IPS DF 4.7 (cell line): ENCODE results near the gene WNT8B.

ENCODE experiments used
- DNase-seq: peaks from one replicate; pipeline ENCODE4 v3.0.0-alpha.2; 2013; ENCODE audit warnings: low spot score; ENCODE audit errors: extremely low read depth

WNT8B gene

DNA sequence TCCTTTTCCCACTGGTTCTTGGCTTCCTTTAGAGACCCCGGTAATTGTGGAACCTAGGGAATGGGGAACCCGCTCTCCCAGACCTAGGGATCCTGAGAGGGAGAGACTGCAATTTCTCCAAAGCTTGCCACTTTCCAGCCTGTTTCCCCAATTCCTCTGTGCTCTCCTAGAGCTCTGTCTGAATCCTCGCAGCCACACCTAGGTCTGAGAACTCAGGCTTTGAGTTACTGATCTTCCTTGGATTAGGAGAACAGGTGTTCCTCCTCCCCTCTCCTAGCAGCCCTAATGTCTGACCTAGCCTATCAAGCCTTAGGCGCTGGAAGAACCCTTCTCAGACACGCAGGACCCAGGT is 20.0 kb downstream of the WNT8B start:
- DNase-seq: no peak

DNA sequence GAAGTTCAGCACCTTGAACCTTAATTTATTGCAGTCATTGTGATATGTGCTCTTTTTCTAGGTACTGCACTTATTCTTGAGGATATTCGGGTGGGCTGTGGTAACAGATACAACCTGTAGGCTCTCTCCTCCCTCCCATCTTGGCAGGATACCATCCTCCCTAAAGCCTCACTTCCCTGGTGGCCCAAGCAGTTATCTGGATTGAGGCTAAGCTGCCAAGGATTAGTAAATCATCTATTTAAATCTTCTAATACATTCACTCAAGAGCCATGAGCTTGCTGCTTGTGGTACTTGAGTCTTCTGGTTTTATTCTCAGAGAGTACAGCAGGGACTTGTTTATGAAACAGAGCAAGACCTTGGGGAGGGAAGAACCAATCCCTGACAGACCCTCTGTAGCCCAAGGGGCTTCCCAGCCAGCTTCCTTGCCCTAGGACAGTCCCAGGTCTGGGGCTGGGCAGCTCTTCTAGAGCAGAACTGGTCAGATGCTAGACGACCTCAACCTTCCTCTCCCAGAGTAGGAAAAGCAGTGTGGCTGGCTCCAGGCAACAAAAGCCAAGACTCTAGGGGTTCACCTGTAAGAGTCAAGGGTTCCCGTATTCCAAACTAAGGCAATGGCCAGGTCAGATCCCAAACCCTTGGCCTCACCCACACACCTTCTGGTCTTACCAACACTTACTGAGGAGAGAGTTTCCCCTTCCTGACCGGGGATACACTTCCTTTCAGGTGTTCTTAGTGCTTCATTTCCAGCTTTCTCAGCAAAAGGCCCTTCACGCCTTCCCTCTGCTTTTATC is 21.3 kb downstream of the WNT8B start:
- no peak for DNase-seq

DNA sequence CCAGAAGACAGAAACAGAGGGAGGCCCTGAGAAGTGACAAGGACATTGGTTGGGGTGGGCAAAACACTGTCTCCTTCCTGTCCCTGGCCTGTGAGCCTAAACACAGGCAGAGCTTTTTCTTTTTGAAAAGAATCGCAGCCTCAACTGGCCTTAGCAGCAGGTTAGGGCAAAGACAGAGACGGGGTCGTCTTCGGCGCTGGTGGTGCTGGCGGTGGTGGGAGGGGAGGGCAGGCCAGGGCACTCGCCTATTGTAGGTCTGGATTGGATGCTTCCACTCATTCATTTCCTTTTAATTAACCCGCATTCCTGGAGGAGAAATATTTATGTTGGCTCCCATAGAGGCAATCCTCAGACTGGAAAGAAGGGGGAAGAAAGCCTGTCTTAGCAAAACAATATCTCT is 22.6 kb downstream of the WNT8B start:
- no peak for DNase-seq

DNA sequence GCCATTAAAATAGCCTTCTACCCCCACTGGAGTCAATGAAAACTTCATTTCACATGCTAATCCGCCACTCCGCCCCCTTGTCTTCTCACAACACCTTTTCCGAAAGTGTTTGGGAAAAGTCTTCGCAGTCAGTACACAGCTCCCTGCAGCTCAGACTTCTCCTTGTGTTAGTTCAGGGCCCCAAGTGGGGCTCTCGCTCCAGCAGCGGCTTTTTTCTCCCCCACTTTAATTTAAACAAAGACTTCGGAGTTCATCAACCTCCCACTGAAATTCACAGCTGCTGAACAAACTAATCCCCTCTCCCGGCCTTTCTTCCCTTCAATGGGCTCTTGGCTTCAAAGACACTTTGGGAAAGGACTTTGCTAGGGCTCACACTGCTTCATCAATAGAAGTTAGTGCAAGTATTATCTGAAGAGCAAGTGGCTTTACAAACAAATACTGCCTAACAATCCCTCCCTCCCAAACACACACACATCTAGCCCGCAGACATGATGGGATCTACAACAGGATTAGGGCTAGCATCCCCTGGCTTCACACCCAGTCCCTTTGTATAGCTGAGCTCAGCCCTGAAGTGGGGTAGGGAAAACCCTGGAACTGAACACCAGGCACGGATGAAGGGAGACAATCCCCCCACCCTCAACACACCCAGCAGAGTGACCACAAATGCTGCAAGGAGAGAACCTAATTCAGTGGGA is 23.1 kb downstream of the WNT8B start:
- DNase-seq: peak; percentile 51

DNA sequence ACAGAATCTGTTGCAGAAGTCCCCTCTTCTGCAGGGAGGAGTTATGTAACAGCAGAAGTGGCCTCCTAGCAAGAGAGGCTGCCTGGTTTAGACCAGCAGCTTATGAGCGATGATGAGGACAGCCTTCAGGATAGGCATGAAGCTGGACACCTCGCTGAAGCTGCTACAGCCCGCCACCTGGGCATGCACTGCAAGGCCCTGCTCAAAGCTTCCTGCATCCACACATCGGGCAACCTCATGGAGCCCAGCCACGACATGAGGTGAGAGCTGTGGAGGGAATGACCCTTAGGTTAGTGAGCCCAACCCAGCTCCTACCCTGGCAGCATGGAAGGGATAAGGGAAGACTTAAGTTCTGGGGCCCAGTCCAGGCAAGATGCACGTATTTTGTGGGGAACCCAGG is 24.7 kb downstream of the WNT8B start:
- DNase-seq: no peak

DNA sequence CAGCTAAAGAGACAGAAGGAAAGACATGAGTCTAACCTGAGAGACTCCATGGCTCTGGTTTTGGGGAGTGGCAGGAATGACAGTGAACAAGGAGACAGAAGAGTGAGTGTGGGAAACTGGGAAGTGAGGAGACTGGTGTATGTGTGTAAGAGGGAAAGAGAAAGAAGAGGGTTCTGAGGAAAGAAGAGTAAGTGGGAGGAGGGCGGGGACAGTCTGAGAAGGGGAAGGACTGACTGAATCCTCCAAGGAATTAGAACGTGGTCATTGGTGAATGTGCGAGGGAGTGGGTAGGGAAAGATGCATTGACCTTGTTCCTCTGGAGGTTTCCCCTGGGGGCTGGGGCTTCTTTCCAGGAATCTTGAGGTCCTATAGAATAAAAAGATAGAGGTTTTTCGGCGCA is 26.6 kb downstream of the WNT8B start:
- no peak for DNase-seq

DNA sequence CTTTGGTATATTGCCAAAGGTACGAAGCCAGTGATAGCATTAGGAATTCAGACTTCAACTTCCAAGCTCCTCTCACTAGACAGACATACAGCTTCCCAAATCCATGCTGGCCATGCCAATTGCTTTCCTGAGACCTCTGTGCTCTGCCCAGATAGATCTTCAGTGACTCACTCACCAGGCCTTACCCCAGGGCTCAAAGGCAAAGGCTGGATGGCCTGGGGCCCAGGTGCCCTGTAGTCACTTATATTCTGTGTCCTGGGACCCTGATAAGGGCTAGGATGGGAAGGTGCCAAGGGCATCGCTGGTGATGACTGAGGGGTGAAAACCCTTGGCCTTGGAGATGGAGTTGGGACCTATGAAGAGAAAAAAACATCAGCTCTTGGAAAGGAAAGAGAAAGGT is 27.7 kb downstream of the WNT8B start:
- no peak for DNase-seq

DNA sequence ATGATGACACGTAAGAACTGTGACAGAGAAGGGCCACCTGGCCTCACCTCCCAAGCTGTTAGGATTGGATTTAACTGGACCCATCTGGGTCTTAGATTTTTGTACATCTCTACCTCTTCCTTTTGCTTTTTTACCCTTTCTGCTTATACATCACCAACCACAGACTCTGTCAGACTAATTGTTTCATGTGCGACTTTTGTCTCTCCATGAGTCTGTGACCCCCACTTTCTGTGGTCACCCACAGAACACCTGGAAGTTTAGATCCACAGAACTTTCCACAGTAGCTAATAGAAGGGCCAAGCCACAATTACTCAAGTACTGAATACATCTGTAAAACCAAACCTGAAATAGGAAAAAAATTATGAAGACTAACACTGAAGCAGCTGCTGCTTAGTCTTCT is 33.8 kb downstream of the WNT8B start:
- no peak for DNase-seq

DNA sequence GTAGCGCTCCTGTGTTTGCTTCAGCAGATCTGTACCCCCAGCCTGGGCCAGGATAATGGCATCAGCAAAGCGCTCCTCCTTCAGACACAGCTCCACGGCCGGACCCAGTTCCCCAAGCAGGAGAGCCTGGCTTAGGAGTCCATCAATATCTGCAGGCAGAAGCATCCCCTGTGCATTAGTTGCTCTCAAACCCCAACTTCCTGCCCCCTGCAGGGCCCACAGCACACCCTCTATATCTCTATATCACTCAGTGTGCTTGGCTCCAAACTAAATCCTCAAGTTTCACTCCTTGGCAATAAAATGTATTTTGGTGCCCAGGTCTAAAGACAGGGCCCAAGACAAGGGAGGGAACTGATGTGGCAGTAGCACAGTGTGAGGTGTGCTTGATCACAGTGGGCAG is 35.2 kb downstream of the WNT8B start:
- no peak for DNase-seq

DNA sequence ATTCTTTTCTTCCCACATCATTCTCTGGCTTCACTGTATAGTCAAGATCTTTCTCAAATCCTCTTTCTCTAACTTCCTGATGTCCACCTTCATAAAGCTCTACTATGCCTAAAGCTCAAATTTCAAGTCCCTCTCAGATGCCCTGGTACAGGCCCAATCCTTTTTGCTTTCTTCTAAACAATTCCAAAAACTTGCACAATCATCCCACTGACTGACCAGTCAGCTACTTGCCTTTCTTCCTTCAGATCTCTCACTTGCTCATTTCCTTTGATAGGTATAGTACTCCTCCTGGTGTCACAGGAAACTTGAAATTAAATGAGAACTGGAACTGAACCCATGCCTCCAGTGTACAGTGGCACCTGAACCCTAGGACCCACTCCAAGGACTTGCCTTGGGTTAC is 38.6 kb downstream of the WNT8B start:
- no peak for DNase-seq

DNA sequence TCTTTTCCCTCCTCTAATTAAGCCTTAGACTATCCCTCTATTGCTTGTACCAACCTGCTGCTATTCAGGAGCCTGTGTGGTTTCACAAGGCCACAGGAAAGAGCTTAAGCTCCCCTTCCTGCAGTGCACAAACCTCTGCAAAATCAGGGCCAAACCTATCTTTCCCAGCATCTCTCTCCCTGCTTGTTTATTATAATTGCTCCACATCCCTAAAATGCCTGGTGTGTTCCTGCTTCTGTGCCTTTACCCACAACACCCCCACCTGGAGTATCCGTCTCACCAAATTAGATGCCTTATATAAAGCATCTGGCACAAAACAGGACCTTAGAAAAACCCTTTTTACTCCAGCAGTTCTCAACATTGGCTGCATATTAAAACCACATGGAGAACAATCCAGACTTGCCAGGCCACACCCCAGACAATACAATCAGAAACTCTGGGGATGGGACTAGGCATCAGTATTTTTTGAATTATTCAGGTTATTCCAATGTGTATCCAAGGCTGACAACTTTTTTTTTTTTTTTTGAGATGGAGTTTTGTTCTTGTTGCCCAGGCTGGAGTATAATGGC is 40.2 kb downstream of the WNT8B start:
- DNase-seq: no peak

DNA sequence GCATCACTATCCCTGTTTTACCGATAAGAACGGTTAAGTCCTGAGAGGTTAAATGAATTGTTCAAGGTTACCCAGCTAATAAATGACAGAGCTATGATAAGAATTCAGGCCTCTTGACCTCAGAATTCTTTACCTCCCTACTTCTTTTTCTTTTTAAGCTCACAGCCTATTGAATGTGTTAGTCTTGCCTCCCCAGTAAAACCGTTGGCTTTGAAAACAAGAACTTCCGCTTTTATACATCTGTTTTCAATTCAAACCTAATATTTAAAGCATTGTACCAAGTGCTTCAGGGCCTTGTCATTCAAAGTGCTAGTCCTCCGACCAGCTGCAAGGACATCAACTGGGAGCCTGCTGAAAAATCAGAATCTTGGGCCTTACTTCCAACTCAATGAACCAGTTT is 41.3 kb downstream of the WNT8B start:
- no peak for DNase-seq

DNA sequence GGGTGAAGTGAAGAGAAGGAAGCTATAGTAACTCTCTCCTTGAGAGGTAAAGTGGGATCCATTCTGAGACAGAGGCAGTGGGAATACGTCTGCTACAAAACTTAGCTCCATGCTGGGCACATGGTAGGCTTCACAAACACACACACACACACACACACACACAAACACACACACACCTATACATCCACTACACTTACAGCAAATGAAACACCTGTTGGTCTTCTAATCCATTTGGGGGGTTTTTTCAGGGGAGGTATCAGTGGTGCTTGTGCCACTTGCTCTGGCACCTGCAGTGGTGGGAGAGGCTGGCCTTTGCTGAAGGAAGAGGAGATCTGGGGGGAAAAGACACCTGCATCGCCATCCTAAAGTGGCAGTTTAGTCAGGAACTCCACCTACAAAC is 42.4 kb downstream of the WNT8B start:
- no peak for DNase-seq

DNA sequence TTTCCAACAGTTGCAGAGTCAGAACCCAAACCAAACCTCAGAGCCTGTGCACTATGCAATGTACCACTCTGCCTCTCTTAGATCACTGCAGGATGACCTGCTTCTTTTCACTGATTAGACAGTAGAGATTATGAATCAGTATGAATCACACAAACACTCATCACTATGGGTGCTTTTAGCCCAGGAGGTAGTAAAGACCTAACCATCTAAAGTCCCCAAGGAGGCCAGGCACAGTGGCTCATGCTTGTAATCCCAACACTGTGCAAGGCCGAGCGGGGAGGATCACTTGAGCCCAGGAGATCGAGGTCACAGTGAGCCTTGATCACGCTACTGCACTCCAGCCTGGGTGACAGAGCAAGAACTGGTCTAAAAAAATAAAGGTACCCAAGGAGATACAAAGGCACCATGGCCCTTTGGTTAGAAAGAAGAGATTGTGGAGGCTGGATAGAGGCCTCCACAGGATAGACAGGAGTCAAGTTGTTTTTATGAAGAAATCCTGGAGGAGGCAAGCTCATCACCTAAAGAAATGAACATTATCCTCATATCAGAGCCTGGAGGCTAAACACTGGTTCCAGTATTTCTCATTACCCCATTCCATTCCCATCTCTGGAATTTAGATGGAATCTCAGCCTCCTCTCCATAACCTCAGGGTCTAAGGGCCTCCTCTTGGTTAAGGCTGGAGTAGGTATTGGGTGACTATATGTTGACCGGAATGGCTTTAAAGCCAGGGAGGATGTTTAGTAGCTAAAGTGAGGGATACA is 44.0 kb downstream of the WNT8B start:
- DNase-seq: no peak

DNA sequence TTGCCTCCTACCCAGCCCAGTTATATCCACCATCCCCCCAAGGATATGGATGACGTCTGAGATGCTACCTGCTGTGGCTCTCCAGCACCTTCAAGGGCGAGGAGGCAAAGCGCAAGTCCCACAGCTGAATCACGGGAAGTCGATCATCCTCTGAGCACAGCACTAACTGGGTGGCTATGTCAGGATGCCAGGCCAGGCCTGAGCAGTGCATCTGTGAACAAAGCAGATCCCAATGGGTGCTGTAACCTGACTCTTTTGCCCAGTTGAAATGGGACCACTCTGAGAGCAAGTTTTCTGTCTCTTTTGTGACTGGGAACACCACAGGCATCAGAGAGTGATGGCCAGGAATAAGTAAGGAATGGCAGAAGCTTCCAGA is 44.5 kb downstream of the WNT8B start:
- DNase-seq: no peak

DNA sequence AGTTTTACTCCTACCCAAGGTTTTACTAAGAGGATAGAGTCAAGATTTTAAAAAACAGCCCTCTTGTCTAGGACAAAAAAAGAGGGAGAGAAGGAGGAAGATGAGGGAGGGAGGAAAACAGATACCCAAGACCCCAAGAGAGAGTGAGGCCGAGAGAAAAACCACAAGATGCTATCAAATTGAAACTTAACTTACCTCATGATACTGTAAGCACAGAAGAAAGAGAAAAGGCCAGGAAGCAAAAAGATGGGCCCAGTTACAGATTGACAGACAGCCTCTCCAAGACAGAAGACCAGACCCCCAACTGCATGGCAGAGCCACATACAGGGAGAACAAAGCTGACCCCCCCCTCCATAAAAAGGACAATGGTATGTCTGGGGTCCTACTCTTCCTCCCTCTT is 45.5 kb downstream of the WNT8B start:
- no peak for DNase-seq

DNA sequence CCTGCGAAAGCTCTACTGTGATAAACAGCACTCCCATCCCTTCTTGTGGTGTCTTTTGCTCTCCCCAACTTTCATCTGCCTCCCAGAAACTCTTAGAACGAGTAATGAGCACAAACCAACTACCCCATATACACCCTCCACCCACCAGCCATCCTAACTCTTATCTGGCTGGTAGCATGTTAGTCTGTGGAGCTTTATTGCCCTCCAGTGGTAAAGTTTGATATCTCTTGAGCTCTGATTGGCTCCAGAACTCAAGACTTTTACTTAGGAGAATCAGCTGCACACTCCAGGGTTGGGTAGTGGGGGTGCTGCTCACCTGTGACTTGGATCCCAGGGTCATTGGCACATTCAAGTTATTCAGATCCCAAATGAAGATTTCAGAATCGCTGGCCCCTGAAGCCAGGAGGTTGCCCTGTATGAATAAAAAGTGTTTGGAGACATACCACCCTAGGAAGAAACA is 45.9 kb downstream of the WNT8B start:
- peak; percentile 51 for DNase-seq

DNA sequence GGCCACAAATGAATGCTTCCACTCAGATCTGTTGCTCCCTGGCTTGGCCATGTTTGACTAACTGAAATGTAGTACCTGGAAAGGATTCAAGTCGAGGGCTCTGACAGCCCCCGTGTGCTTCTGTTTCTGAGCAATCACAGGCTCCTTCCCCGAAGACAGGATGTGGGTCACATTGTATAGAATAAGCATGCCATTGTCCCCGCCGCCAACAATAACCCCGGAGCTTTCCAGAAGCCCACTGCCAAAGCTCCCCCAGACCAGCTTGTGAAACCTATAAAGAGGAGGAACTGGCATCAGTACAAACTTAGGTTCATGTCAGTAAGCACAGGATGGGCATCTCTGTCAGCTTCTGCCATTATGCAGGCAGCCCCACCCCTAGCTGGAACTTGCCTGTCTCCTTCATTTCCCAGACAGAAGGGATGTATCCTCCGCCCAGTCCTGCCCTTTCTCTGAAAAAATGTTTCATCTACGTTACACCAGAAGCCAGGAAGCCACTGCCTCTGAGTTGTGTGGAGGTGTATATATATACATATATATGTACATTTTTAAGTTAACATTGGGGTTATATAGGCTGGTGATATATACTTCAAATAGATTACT is 46.5 kb downstream of the WNT8B start:
- no peak for DNase-seq

DNA sequence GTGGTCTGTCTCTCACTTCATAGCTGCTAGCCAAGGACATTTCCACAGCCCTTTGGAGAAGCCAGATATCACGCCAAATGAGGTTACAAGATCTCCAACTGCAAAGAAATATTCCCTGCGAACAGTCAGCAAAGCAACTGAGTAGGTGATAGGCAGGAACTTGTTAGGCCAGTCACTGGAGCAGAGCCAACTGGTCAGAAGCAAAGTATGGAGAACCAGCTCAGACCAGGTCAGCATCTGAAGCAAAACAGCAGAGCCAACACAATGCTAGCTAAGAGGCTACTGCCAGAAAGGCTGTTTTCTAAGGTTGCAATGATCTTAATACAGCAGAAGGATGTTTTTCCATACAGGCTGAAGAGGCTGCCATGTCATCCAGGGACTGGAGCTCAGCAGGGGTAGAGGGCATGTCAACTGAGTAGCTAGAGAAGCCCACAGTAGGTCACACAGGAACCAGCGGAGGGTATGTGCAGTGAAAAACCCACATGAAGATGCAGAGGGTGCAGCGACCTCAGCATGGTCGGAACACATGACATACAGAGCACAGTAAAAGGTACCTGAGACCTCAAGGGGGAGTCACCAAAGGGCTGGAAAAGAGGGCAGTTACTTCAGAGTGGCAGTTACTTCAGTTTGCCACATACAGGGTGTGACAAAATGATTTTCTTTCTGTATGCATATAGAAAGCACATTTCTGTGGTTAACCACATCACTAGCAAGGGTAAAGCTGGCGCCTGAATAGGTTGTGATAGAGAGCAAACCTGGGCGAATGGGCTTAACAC is 47.9 kb downstream of the WNT8B start:
- DNase-seq: no peak

DNA sequence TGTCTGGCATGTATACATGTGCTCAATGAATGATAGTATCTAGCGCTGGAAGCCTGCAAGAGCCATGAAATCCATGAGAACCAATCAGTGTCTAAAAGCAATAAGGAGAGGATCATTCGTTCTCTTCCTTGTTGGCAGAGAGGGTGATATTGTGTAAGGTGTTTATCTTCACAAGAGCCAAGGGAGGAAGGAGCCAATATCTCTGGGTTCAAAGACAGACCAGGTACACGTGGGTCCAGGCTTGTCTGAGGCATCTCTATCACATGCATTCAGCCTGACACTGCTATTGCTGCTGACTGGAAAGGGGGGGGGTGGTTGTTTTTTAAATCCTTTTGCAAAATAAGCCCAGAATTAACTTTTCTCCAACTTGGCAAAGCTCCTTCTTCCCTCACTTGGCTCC is 52.8 kb downstream of the WNT8B start:
- DNase-seq: no peak

DNA sequence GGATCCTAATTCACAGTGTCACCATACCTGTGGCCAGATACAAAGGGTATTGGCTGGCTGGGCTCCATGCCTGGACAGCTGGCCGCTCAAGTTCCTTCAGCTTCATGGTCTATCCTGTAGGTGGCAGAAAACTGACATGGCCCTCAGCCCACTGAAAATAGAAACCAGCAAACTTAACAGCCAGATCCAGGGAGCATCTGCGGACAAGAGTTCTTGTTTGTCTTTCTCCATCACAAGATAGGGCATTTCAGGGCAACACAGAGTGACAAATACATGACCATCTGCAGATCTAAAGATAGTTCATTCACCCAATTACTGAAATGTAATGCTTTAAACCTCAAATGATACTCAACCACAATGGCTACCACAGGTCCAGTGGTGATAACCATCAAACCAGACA is 54.0 kb downstream of the WNT8B start:
- DNase-seq: no peak
